CD4-positive, alpha-beta T cell treated with Interleukin-12 subunit alpha and Interleukin-12 subunit beta, for 1 hour (primary cell): ENCODE data around the gene KCNQ5.
"Not testable (repeated sequence)": the region's sequence is repeated elsewhere in the genome, so short reads cannot be mapped to it uniquely, and the experiment has no call there.

Source experiments
- DNase-seq: peaks from one replicate; pipeline ENCODE4 v3.0.0-alpha.2; 2020

Gene KCNQ5

DNA sequence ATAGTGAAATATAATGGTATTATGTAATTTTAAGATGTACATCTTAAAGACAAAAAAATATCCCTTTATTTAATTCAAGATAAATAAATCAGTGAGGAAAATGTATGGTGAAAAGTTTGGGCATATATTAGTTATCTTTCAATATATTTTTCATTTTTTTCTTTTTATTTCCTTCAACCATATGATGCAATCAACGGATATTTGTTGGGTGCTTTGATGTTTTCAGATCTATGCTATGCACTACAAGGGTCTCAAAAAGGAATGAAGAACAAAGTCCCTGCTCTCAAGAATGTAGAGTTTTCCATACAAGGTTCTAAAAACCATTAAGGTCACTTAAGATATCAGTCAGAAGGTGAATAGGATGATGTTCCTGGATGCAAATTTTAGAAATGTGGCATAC lies 345.5 kb downstream of the KCNQ5 start:
- DNase-seq = no peak

- DNase-seq = no peak
Observed at GRCh38 chr6:72968704-72969103, 346.8 kb downstream of the KCNQ5 start.

- no peak for DNase-seq
Observed at GRCh38 chr6:72969666-72970065, 347.8 kb downstream of the KCNQ5 start.

GRCh38 chr6:72972579-72972978 lies 350.7 kb downstream of the KCNQ5 start:
- DNase-seq = no peak

DNA sequence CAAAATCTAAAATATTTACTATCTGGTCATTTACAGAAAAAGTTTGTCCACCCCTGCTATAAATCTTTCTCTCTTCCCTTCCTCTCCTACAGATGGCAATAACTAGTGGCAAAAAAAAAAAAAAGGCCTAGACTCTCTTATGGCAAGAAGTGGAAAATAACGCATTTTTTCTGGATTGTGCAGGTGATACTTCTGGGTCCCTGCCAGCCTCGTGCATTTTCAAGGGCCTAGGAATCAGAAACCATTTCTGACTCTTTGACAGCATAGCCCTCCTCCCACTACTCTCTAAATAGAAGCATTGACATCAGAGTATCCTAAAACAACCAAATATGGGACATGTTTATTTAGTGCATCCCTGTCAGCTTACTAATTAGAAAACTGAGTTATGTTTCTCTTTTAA lies 352.4 kb downstream of the KCNQ5 start:
- DNase-seq = no peak

DNA sequence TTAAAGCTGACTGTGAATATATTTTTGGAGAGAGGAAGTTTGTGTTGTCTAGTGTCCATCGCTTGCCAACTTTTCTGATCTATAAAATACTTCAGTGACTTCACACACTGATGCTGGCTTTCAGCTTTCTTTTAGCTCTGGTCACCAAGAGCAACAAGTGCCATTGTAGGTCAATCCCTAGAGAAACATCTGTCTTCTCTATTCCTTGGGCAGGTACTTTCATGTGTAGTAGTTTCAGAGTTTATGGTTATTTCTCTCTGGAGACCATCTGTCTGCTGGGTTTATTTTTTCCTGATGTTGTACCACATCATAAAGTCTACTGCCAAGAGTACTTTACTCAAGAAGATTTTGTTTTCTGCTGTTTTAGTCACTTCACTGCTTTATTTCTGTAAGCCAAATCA lies 353.5 kb downstream of the KCNQ5 start:
- DNase-seq = no peak

DNA sequence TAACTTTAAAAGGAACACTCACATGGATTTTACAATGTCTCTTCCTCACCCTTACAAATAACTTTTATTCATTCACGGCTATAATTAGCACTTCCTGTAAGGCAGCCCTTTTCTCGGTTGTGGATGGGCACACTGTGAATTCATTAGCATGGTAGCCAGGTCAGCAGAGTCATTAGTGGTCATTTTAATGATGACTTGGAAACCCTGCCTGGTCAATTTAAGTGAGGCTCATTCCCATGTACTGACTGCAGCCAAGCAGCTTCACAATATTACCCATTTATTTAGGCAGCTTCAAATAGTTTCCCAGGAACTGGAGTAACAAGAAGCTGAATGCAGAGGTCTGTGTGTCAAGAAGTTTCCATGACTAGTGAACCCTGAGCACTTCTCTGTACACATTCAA lies 354.6 kb downstream of the KCNQ5 start:
- DNase-seq = no peak

DNA sequence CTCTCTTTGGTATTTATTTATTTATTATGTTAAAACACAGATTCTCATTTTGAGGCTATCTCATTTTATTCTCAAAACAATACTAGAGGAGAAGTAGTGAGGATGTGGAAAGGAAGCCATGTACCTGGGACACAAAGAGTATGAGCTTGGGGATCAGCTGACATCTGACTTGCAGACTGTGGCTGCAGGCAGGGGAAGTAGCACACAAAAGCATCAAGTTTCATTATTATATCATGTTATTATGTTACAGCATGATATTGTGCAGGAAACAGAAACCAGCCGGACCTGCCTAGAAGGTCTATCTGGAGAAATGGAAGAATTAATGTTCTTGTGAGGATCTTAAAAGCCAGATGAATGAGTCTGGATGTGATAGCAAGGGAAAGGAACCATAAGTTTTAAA lies 355.2 kb downstream of the KCNQ5 start:
- DNase-seq = no peak

GRCh38 chr6:72978808-72979207 lies 356.9 kb downstream of the KCNQ5 start:
- not testable (repeated sequence) for DNase-seq

GRCh38 chr6:72984189-72984831 lies 362.4 kb downstream of the KCNQ5 start:
- DNase-seq = not testable (repeated sequence)

DNA sequence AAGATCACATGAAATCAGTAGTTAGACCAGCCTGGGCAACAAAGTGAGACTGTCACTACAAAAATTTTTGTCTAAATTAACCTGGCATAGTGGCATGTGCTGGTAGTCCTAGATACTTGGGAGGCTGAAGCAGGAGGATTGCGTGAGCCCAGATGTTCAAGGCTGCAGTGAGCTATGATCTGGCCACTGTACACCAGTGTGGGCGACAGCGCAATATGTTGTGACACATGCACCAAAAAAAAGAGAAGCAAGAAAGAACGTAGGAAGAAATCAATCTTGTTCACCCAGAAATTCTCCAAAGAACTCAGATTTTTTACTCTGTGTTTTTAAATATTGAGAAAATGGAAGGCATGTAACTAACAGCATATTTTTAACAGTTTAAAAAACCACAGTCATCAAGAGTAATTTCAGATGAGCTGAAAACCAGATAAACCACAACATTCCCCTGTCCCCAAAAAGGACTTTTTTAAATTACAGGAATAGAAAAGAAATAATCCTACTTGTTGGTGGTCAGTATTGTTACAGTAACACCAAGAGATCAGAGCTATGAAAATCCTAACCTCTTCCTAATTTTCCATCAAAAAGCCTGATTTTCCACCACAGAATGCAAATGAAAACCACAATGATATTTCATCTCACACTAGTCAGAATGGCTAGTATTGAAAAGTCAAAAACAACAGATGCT lies 363.3 kb downstream of the KCNQ5 start:
- no peak for DNase-seq

- DNase-seq = no peak
Observed at GRCh38 chr6:72987301-72987700, 365.4 kb downstream of the KCNQ5 start.

GRCh38 chr6:72999995-73000394 lies 378.1 kb downstream of the KCNQ5 start:
- DNase-seq = no peak

GRCh38 chr6:73000460-73000859 lies 378.6 kb downstream of the KCNQ5 start:
- no peak for DNase-seq

DNA sequence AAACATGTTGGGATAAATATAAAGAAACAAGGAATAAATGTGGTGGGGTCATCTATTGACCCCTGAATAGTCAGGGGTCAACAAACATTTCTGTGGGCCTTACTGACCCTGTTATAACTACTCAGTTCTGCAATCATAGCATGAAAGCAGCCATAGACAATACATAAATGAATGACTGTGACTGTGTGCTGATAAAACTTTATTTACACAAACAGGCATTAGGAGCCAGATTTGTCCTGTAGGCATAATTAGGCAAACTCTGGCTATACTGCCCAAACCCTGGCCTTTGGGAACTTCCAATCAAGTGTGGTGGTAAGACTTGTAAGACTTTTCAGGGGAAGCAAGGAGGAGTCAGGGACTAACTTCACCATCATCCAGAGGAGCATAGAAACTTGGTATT lies 380.7 kb downstream of the KCNQ5 start:
- DNase-seq = no peak

GRCh38 chr6:73003302-73003701 lies 381.4 kb downstream of the KCNQ5 start:
- DNase-seq = no peak

DNA sequence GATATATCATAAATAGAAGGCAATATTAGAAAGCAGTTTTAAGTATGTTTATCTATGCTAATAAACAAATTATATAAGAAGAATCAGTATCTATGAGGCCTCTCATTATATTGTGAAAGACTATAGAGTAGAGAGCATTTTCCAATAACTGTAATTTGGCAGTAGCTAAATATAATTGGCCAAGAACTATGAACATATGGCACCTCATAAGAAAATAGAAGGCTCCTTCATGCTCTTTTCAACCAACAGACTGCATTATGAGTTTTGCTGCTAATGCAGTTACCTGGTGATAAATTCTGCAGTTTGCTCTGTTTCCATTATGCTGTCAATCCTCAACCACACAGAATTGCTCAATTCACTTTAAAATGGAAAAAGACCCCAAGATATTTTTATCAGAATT lies 382.4 kb downstream of the KCNQ5 start:
- DNase-seq = no peak

GRCh38 chr6:73004861-73005260 lies 383.0 kb downstream of the KCNQ5 start:
- DNase-seq = no peak

DNA sequence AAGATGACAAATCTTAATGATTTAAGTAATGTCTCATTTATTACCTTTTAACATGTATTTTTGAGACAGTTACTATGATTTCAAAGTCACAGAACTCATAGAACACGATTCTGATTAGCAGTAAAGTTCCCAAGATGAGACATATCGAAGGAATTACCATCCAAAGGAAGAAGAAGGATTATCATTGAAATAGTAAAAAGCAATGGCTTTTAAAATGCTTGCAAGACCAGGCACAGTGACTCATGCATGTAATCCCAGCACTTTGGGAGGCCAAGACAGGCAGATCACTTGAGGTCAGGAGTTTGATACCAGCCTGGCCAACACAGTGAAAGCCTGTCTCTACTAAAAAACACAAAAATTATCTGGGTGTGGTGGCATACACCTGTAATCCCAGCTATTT lies 384.3 kb downstream of the KCNQ5 start:
- no peak for DNase-seq

DNA sequence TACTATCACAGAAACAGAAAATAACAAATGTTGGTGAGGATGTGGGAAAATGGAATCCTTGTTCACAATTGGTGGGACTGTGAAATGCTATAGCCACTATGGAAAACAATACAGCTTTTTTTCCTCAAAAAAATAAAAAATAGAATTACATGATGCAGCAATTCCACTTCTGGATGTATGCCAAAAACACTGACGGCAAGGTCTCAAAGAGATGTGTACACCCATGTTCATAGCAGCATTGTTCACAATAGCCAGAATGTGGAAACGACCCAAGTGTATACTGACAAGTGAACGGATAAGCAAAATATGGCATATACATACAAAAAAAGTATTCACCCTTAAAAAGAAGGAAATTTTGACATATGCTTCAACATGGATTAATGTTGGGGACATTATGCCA lies 390.1 kb downstream of the KCNQ5 start:
- no peak for DNase-seq

- no peak for DNase-seq
Observed at GRCh38 chr6:73017476-73017875, 395.6 kb downstream of the KCNQ5 start.

GRCh38 chr6:73024598-73024997 lies 402.7 kb downstream of the KCNQ5 start:
- no peak for DNase-seq

- no peak for DNase-seq
Observed at GRCh38 chr6:73027691-73028090, 405.8 kb downstream of the KCNQ5 start.

DNA sequence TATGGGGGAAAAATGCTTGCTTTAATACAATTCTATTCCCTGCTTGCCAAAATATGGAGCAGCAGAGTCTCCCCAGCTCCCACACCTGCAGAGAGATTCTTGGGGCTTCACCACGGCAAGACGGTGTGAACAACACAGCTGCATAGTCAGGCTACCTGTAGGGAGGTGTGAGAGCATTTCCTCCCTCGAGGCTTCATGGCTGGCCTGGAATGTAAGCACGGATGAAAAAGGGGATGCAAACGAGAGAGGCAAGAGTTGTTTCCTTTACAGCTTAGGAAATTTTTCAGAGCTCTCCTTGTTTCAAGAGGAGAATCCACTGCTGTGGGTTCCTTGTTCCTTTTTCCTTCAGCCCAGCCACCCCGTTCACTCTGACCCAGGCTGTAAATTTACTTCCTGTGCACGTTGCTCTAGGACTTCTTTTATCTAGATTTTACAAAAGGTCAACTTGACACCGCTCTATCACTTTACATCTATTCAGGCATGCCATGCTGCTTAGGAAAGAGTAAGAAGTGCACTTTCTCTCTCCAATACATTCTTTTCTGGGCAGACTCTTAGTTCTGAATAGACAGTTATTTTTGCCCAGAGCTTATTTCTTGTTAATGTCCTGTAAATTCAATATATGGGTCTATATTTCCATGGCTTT lies 406.4 kb downstream of the KCNQ5 start:
- DNase-seq = no peak
